ENCODE data around the gene INPPL1. TPM values are rescaled to one million over a fixed set of nuclear protein-coding genes. Genes with fewer than 3 reads are reported as not detected.

INPPL1 gene
- total RNA-seq, 1 donor from 2014 or later: 214 TPM

- Mint-ChIP-seq H3K4me3 (ENCODE audit: unreplicated experiment) (no peak overlapping the region), H3K27ac (ENCODE audit: unreplicated experiment) (no peak overlapping the region), H3K27me3 (ENCODE audit: low read depth) (peaks cover 22% of the 10 kb centered on the region), H3K4me1 (ENCODE audit: low read depth) (no peaks in the 10 kb centered on the region), H3K36me3 (ENCODE audit: low read depth) (no peaks in the 10 kb centered on the region), H3K9me3 (ENCODE audit: low read depth) (no peaks in the 10 kb centered on the region)
- DNase-seq (ENCODE audit: low spot score): no peak
- no peak for TF ChIP-seq CTCF (IDR thresholded peaks at IDR 0.05)
Measured at GRCh38 chr11:72249961-72250360, 25.4 kb downstream of the INPPL1 start.

- H3K36me3 Mint-ChIP-seq (ENCODE audit: low read depth): no peaks in the 10 kb centered on the region
- no peak overlapping the region for H3K27ac Mint-ChIP-seq (ENCODE audit: unreplicated experiment)
- H3K4me1 Mint-ChIP-seq (ENCODE audit: low read depth): no peaks in the 10 kb centered on the region
- peaks cover 26% of the 10 kb centered on the region for H3K27me3 Mint-ChIP-seq (ENCODE audit: low read depth)
- no peaks in the 10 kb centered on the region for H3K9me3 Mint-ChIP-seq (ENCODE audit: low read depth)
- peak; percentile 79 for DNase-seq (ENCODE audit: low spot score)
- TF ChIP-seq CTCF (IDR thresholded peaks at IDR 0.05): no peak
- no peak overlapping the region for H3K4me3 Mint-ChIP-seq (ENCODE audit: unreplicated experiment)
Measured at GRCh38 chr11:72250661-72251464, 26.3 kb downstream of the INPPL1 start.

- peaks cover 27% of the 10 kb centered on the region for H3K27me3 Mint-ChIP-seq (ENCODE audit: low read depth)
- H3K9me3 Mint-ChIP-seq (ENCODE audit: low read depth): no peaks in the 10 kb centered on the region
- no peak for DNase-seq (ENCODE audit: low spot score)
- H3K27ac Mint-ChIP-seq (ENCODE audit: unreplicated experiment): no peak overlapping the region
- no peak overlapping the region for H3K4me3 Mint-ChIP-seq (ENCODE audit: unreplicated experiment)
- no peaks in the 10 kb centered on the region for H3K4me1 Mint-ChIP-seq (ENCODE audit: low read depth)
- H3K36me3 Mint-ChIP-seq (ENCODE audit: low read depth): no peaks in the 10 kb centered on the region
- TF ChIP-seq CTCF (IDR thresholded peaks at IDR 0.05): no peak
Measured at GRCh38 chr11:72251614-72252013, 27.0 kb downstream of the INPPL1 start.

DNA sequence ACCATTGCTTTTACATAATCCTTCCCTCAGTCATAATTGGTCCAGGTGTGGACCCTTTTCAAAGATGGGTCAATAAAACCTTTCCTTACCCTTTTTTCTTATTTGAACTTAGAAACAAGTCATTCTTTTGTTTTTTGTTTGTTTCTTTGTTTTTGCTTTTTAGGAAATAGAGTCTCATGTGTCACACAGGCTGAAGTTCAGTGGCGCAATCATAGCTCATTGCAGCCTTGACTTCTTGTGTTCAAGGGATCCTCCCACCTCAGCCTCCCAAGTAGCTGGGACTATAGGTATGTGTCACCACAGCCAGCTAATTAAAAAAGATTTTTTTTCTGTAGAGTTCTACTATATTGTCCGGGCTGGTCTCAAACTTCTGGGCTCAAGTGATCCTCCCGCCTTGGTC is 28.8 kb downstream of the INPPL1 start:
- Mint-ChIP-seq H3K4me1 (ENCODE audit: low read depth) (peaks cover 3% of the 10 kb centered on the region), H3K4me3 (ENCODE audit: unreplicated experiment) (no peak overlapping the region), H3K9me3 (ENCODE audit: low read depth) (no peaks in the 10 kb centered on the region), H3K27me3 (ENCODE audit: low read depth) (peaks cover 26% of the 10 kb centered on the region), H3K36me3 (ENCODE audit: low read depth) (no peaks in the 10 kb centered on the region), H3K27ac (ENCODE audit: unreplicated experiment) (no peak overlapping the region)
- no peak for TF ChIP-seq CTCF (IDR thresholded peaks at IDR 0.05)
- no peak for DNase-seq (ENCODE audit: low spot score)

- Mint-ChIP-seq H3K4me3 (ENCODE audit: unreplicated experiment) (no peak overlapping the region), H3K9me3 (ENCODE audit: low read depth) (no peaks in the 10 kb centered on the region), H3K27ac (ENCODE audit: unreplicated experiment) (no peak overlapping the region), H3K36me3 (ENCODE audit: low read depth) (no peaks in the 10 kb centered on the region), H3K4me1 (ENCODE audit: low read depth) (peaks cover 3% of the 10 kb centered on the region), H3K27me3 (ENCODE audit: low read depth) (peaks cover 24% of the 10 kb centered on the region)
- no peak for TF ChIP-seq CTCF (IDR thresholded peaks at IDR 0.05)
- no peak for DNase-seq (ENCODE audit: low spot score)
Measured at GRCh38 chr11:72254299-72254993, 29.9 kb downstream of the INPPL1 start.
